Globus pallidus (tissue), 1 donor: ENCODE results near the gene SHANK2.

Experiments
- DNase-seq: peaks from one replicate; pipeline ENCODE4 v3.0.0-alpha.2; 2015; ENCODE audit warnings: low spot score

The SHANK2 gene

GRCh38 chr11:71202598-71202944 lies 49.8 kb downstream of the SHANK2 start:
- no peak for DNase-seq
